PC-9 (cell line): ENCODE measurements around the gene COL25A1. TPM values are rescaled to one million over a fixed set of nuclear protein-coding genes. Genes with fewer than 3 reads are reported as not detected.

Experiments used
- BruUV-seq: library from RNA; stranded (reverse); fragments of 400-500 nt; replicated peaks from 2 replicates; lab custom pipeline; 2021; lab: Mats Ljungman, UMichigan
- CTCF ChIA-PET: fragments of 300-600 bp; sonication (Branson Sonifier 250); formaldehyde crosslinking; loops from one replicate; lab custom pipeline; 2022; ENCODE audit warnings: antibody characterized with exemption; lab: Charles Lee
- POLR2A ChIA-PET: fragments of 300-600 bp; sonication (Branson Sonifier 250); formaldehyde crosslinking; loops from one replicate; lab custom pipeline; 2022; ENCODE audit warnings: antibody characterized with exemption; ENCODE audit not compliant: unreplicated experiment; lab: Charles Lee
- DNase-seq, 2 experiments: peaks; one replicate each; pipeline versions ENCODE4 v3.0.0 to v3.0.0-alpha.2; 2015 to 2022; ENCODE audit warnings: mixed read lengths in 1 of 2
- H2AFZ ChIP-seq: fragments of 200-600 bp; sonication (generic); 2 replicates; pipeline ENCODE4 v1.8.1; 2017; ENCODE audit warnings: antibody characterized with exemption
- H3F3A ChIP-seq: fragments of 200-600 bp; sonication (generic); 2 replicates; pipeline ENCODE4 v1.8.1; 2017; ENCODE audit warnings: antibody characterized with exemption, mild to moderate bottlenecking, low read depth; ENCODE audit not compliant: insufficient read depth
- H3K27ac ChIP-seq: fragments of 200-600 bp; sonication (generic); 2 replicates; pipeline ENCODE4 v1.6.1; 2016; ENCODE audit warnings: mixed run types
- H3K27me3 ChIP-seq: fragments of 200-600 bp; sonication (generic); 2 replicates; pipeline ENCODE4 v1.6.1; 2016; ENCODE audit warnings: low read depth, mixed run types; ENCODE audit not compliant: insufficient read depth
- H3K36me3 ChIP-seq: fragments of 200-600 bp; sonication (generic); 2 replicates; pipeline ENCODE4 v1.6.1; 2016; ENCODE audit warnings: low read depth, mixed run types
- H3K4me1 ChIP-seq: fragments of 200-600 bp; sonication (generic); replicated peaks from 2 replicates; pipeline ENCODE4 v1.6.1; 2016; ENCODE audit warnings: mixed run types; ENCODE audit not compliant: insufficient read depth
- H3K4me2 ChIP-seq: fragments of 200-600 bp; sonication (generic); 2 replicates; pipeline ENCODE4 v1.6.1; 2017; ENCODE audit warnings: mixed run types
- H3K4me3 ChIP-seq: fragments of 200-600 bp; sonication (generic); 2 replicates; pipeline ENCODE4 v1.6.1; 2016; ENCODE audit warnings: mixed run types
- H3K79me2 ChIP-seq: fragments of 200-600 bp; sonication (generic); 2 replicates; pipeline ENCODE4 v1.6.1; 2017; ENCODE audit warnings: low read depth, mixed run types
- H3K9me2 ChIP-seq: fragments of 200-600 bp; sonication (generic); 2 replicates; pipeline ENCODE4 v1.8.1; 2017; ENCODE audit warnings: mild to moderate bottlenecking; ENCODE audit not compliant: insufficient read depth
- H3K9me3 ChIP-seq: fragments of 200-600 bp; sonication (generic); 2 replicates; pipeline ENCODE4 v1.8.1; 2016; ENCODE audit warnings: low read depth; ENCODE audit not compliant: insufficient read depth
- H4K20me1 ChIP-seq: fragments of 200-600 bp; sonication (generic); 2 replicates; pipeline ENCODE4 v1.8.1; 2017; ENCODE audit not compliant: insufficient read depth
- CTCF ChIP-seq: fragments of 200-600 bp; sonication (generic); conservative IDR thresholded peaks from 2 replicates; pipeline ENCODE4 v1.6.1; 2017; ENCODE audit warnings: mixed run types, antibody characterized with exemption, mild to moderate bottlenecking, moderate library complexity
- EZH2 ChIP-seq: fragments of 200-600 bp; sonication (generic); IDR thresholded peaks from 2 replicates; pipeline ENCODE4 v1.8.0; 2017; ENCODE audit warnings: antibody characterized with exemption, low read depth
- intact Hi-C: fragments of 100-400 bp; cut with micrococcal nuclease; formaldehyde crosslinking; loops from one replicate; pipeline ENCODE4 v1.10.0; 2022; ENCODE audit not compliant: unreplicated experiment
- total RNA-seq: library from RNA; stranded (reverse); gene quantifications from 2 replicates; pipeline ENCODE4 v1.2.3, GENCODE V29; 2021

COL25A1 gene
- total RNA-seq, 1 experiment from 2014 or later, result not detected

GRCh38 chr4:109014593-109015412, 287.7 kb downstream of the COL25A1 start:
- no peaks in the 10 kb centered on the region for H3K9me2 ChIP-seq
- no peak overlapping the region for H2AFZ ChIP-seq
- DNase-seq, result no peak
- no peaks in the 10 kb centered on the region for H3K79me2 ChIP-seq
- no peaks in the 10 kb centered on the region for H3K4me1 ChIP-seq
- H4K20me1 ChIP-seq, result no peaks in the 10 kb centered on the region
- H3K27me3 ChIP-seq, result no peaks in the 10 kb centered on the region
- CTCF ChIA-PET, result no interaction called here
- H3K9me3 ChIP-seq, result no peaks in the 10 kb centered on the region
- no peak overlapping the region for H3K4me3 ChIP-seq
- TF ChIP-seq CTCF (no peak), EZH2 (no peak)
- intact Hi-C loops, result no loop called here
- H3K4me2 ChIP-seq, result no peak overlapping the region
- H3K36me3 ChIP-seq, result no peaks in the 10 kb centered on the region
- H3F3A ChIP-seq, result no peaks in the 10 kb centered on the region
- H3K27ac ChIP-seq, result no peak overlapping the region
- POLR2A ChIA-PET, result no interaction called here
- BruUV-seq, result no TSS peak

- TF ChIP-seq CTCF, result no peak
- no peak for TF ChIP-seq EZH2
- H3K79me2 ChIP-seq, result no peaks in the 10 kb centered on the region
- H3K27ac ChIP-seq, result no peak overlapping the region
- H4K20me1 ChIP-seq, result no peaks in the 10 kb centered on the region
- POLR2A ChIA-PET, result no interaction called here
- H3K9me2 ChIP-seq, result no peaks in the 10 kb centered on the region
- H3K36me3 ChIP-seq, result no peaks in the 10 kb centered on the region
- no peak for DNase-seq
- CTCF ChIA-PET, result no interaction called here
- no peaks in the 10 kb centered on the region for H3K4me1 ChIP-seq
- BruUV-seq, result no TSS peak
- intact Hi-C loops, result no loop called here
- H3K9me3 ChIP-seq, result no peaks in the 10 kb centered on the region
- no peaks in the 10 kb centered on the region for H3F3A ChIP-seq
- no peak overlapping the region for H3K4me3 ChIP-seq
- H3K4me2 ChIP-seq, result no peak overlapping the region
- H3K27me3 ChIP-seq, result no peaks in the 10 kb centered on the region
- no peak overlapping the region for H2AFZ ChIP-seq
Measured at GRCh38 chr4:109012286-109012880, 290.1 kb downstream of the COL25A1 start.

DNA sequence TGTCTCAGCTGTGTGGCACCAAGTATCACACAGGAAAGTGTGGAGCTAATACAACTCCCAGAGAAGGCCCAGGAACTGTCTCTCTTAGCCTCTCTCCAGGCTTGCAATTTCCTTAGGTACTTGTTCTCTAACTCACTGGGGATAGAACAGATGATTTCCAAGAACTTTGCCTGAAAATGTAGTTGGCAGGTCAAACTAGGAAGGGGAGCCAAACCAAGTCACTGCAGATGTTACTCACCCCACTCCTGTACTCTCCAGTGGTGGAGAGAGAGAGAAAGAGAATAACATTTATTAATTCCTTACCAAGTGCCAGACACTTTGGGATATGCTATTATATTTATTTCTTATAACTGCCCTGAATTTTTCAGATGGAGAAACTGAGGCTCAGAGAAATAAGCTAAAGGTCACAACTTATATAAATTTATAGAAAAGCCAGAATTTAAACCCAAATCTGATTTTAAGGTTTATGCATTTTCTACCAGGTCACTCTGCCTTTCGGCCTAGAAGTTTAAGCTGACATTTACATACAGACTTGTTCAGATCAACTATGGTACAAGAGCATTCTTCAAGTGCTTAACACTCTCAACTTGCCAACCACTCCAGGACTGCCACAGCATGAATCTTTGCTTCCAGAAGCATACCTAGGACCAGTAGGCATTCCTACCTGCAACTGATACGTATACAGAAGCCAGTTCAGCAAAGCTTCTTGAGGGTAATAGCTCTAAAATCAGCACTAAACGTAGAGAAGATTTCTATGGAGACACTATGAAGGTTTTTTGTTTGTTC, 291.0 kb downstream of the COL25A1 start:
- Histone ChIP-seq H3K4me3 (no peak overlapping the region), H3K9me2 (no peaks in the 10 kb centered on the region), H3K36me3 (no peaks in the 10 kb centered on the region), H2AFZ (no peak overlapping the region), H3K27ac (no peak overlapping the region), H3K4me1 (no peaks in the 10 kb centered on the region), H3K79me2 (no peaks in the 10 kb centered on the region), H3K9me3 (no peaks in the 10 kb centered on the region), H4K20me1 (no peaks in the 10 kb centered on the region), H3F3A (no peaks in the 10 kb centered on the region), H3K4me2 (no peak overlapping the region), H3K27me3 (no peaks in the 10 kb centered on the region)
- intact Hi-C loops, result no loop called here
- CTCF ChIA-PET, result no interaction called here
- DNase-seq, result no peak
- POLR2A ChIA-PET, result no interaction called here
- BruUV-seq, result no TSS peak
- TF ChIP-seq EZH2 (no peak), CTCF (no peak)
